Breast epithelium (tissue), 3 donors: ENCODE measurements around the gene TPSG1.
"Not testable (repeated sequence)": the region's sequence is repeated elsewhere in the genome, so short reads cannot be mapped to it uniquely, and the experiment has no call there.

Experiments
- POLR2AphosphoS5 ChIP-seq, 3 donors: sonication (generic); formaldehyde crosslinking; IDR thresholded peaks; one replicate each; pipeline ENCODE4 v1.6.1; 2017; ENCODE audit warnings: antibody characterized with exemption in 3 of 3
- TF ChIP-seq, protein P1 (sequence below), 3 donors: fragments of 450-650 bp; IDR thresholded peaks; one replicate each; pipeline ENCODE4 v1.5.1; 2016 to 2017; ENCODE audit warnings: antibody characterized with exemption in 3 of 3, mild to moderate bottlenecking in 3 of 3, moderate library complexity in 3 of 3

DNA sequence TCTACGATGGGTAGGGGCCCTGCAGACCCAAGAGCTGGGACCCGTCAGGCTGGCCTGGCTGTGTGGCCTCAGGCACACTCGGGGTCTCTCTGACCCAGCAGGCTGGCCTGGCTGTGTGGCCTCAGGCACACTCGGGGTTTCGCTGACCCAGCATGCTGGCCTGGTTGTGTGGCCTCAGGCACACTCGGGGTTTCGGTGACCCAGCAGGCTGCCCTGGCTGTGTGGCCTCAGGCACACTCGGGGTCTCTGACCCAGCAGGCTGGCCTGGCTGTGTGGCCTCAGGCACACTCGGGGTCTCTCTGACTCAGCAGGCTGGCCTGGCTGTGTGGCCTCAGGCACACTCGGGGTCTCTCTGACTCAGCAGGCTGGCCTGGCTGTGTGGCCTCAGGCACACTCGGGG, 34.3 kb downstream of the TPSG1 start:
- not testable (repeated sequence) for TF ChIP-seq POLR2AphosphoS5 (IDR thresholded peaks at IDR 0.05)
- TF ChIP-seq, protein P1, sequence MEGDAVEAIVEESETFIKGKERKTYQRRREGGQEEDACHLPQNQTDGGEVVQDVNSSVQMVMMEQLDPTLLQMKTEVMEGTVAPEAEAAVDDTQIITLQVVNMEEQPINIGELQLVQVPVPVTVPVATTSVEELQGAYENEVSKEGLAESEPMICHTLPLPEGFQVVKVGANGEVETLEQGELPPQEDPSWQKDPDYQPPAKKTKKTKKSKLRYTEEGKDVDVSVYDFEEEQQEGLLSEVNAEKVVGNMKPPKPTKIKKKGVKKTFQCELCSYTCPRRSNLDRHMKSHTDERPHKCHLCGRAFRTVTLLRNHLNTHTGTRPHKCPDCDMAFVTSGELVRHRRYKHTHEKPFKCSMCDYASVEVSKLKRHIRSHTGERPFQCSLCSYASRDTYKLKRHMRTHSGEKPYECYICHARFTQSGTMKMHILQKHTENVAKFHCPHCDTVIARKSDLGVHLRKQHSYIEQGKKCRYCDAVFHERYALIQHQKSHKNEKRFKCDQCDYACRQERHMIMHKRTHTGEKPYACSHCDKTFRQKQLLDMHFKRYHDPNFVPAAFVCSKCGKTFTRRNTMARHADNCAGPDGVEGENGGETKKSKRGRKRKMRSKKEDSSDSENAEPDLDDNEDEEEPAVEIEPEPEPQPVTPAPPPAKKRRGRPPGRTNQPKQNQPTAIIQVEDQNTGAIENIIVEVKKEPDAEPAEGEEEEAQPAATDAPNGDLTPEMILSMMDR (IDR thresholded peaks at IDR 0.05) = not testable (repeated sequence)
